ENCODE data around the gene MAP3K5.

Gene MAP3K5

DNA sequence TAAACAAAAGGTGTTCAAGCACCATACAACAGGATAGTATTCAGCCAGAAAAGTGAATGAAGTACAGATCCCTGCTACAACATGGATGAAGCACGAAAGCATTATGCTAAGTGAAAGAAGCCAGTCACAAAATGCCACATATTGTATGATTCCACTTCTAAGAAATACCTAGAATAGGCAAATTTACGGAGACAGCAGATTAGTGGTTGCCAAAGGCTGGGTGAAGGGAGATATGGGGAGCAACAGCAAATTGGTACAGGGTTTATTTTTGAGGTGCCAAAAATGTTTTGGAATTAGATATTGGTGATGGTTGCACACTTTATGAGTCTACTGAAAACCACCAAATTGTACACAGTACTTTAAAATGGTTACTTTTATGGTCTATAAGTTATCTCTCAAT is 23.2 kb downstream of the MAP3K5 start:
- DNase-seq = no peak

GRCh38 chr6:136767570-136768309 is 24.5 kb downstream of the MAP3K5 start:
- peak; percentile 53 for DNase-seq

DNA sequence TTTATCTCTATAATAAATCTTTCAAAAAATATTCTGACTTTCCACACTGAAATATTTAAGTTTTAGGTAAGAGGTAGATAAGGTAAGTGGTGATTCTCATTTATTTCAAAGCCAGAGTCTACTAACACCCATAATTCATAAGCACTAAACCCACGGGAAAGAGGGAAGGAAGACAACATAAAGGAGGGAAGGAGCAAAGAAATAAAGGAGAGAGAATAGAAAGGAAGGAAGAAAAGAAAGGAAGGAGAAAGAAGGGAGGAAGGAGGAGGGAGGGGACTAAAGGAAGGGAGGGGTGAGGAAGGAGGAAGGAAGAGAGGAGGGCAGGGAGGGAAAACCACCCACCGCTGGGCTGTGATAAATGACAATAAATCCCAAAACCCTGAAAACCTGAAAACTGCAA is 25.2 kb downstream of the MAP3K5 start:
- no peak for DNase-seq

- DNase-seq = no peak
These were observed 26.0 kb downstream of the MAP3K5 start for GRCh38 chr6:136766274-136766673.

GRCh38 chr6:136764517-136764993 is 27.7 kb downstream of the MAP3K5 start:
- peak; percentile 78 for DNase-seq

- DNase-seq = no peak
These were observed 28.4 kb downstream of the MAP3K5 start for GRCh38 chr6:136763716-136764516.

DNA sequence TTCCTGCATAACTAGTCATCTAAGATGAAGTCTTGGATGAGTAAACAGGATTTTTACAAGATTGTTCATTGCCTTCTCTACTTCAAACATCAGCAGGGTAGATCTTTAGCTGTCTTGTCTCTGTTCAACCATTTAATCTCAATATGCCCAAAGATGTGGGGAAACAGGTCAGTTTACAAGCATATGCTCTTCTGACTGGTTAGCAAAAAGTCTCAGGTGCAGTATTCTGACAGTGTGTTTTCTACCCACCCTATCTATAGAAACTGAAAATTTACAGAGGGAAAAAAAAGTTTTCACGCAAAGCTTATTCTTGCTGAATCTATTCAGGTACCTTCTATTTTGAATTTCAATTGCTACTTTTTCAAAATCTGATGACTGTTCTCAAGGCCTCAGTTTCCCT is 29.0 kb downstream of the MAP3K5 start:
- DNase-seq = no peak

GRCh38 chr6:136762022-136762975 is 30.0 kb downstream of the MAP3K5 start:
- no peak for DNase-seq

DNA sequence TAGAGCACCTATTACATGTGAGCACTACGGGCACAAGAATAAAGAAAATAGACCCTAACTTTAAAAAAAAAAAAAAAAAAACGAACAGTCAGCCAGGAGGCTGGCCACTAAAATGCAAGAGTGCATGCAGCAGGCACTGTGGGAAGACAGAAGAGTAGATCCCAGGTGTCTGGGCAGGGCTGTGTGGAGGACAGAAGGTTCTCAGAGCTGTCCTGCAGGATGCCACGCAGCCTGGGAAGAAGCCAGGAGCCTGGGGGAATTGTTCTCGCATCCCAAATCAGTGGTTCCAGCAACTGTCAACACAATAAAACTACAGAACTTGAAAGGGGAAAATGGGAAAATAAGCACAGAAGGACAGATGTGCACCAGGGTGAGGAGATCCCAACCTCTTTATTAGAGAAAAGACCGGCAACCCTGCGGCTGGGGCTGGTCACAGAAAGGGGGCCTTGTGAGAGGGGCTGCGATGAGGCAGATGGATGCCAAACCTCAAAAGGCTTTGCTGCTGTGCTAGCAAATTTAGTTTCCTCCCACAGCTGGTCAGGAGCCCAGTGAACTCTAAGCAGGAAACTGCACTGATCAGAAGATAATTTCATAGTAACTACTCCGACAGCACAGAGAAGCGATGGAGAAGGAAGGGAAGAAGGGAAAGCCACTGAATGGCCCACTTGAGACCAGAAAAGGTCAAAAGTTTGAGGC is 30.9 kb downstream of the MAP3K5 start:
- no peak for DNase-seq

DNA sequence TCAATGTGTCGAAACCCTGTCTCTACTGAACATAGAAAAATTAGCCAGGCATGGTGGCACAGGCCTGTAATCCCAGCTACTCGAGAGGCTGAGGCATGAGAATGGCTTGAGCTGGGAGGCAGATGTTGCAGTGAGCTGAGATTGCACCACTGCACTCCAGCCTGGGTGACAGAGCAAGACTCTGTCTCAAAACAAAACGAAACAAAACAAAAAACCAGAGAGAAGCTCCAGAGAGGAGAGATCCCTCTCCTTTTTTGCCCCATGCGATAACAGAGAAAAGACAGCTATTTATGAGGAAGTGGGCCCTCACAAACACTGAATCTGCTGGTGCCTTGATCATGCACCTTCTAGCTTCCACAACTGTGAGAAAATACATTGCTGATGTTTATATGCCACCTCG is 31.5 kb downstream of the MAP3K5 start:
- peak; percentile 79 for DNase-seq

DNA sequence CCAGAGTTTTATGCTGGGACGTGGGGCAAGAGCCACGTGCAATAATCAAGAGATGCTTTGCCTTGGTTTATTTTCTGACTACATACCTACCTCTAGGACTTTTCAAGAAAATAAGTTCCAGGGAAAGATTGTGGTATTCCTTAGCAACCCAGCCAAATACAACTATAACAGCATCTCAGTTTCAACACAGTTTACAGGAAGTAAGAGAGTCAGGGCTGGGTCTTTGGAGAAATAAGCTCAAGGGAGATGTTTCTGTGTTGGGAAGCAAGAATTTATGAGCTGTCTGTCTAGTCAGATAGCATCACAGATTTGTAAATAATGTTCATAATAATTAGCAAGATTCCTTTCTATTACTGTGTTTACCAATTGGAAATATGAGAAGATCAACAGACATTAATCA is 35.1 kb downstream of the MAP3K5 start:
- DNase-seq = peak; percentile 52

- no peak for DNase-seq
These were observed 37.5 kb downstream of the MAP3K5 start for GRCh38 chr6:136754820-136755219.

DNA sequence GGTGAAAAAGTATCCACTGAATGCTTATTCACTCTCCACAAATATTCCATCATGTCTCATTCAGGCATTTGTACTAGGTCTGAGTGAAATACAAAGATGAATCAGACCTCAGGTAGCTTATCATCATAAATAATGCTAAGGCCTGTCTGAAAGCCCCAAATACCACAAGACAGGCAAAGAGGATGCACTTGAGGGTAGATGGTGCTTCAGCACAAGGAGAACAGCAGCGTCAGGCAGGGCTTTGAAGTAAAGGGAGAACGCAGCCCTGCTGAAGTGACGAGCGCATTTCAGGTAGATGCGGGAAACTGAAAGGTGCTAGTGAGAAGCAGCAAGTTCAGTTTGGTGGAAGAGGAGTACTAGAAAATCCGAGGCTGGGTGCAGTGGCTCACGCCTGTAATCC is 38.7 kb downstream of the MAP3K5 start:
- no peak for DNase-seq

DNA sequence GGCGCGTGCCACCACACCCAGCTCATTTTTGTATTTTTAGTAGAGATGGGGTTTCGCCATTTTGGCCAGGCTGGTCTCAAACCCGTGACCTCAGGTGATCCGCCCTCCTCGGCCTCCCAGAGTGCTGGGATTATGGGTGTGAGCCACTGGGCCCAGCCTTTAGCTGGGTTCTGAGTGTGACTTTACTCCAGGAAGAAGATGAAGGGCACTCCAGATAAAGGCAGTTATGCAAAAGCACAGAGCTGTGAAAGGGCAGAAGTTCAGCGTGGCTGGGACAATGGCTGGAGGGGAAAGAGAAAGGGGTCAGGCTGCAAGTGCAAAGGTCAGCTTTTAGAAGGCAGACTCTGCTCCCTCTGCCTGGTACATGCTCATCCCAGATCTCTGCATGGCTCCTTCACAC is 39.7 kb downstream of the MAP3K5 start:
- DNase-seq = no peak

GRCh38 chr6:136751991-136752390 is 40.3 kb downstream of the MAP3K5 start:
- DNase-seq = no peak

DNA sequence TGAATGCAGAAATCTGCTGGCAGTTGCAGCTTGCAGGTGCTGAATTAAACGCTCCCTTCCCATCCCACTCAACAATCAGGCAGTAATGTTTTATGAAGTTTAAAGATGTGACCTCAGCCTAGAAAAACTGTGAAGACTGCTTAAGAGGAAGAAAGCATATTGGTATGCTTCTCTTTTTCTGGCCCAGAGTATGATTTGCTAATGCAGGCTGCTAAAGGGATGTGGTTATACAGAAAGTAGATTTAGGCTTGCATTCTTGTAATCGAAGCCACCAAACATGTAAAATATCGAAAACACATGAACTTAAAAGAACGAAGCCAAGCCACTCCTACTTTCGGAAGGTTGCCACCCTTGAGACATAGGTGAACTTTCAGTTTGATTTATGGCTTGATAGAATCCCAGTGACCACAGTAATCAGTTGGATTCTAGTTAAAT is 40.7 kb downstream of the MAP3K5 start:
- DNase-seq = peak; percentile 83

GRCh38 chr6:136750696-136751521 is 41.4 kb downstream of the MAP3K5 start:
- no peak for DNase-seq

GRCh38 chr6:136749359-136749997 is 42.8 kb downstream of the MAP3K5 start:
- no peak for DNase-seq

- no peak for DNase-seq
These were observed 44.8 kb downstream of the MAP3K5 start for GRCh38 chr6:136747507-136747906.

DNA sequence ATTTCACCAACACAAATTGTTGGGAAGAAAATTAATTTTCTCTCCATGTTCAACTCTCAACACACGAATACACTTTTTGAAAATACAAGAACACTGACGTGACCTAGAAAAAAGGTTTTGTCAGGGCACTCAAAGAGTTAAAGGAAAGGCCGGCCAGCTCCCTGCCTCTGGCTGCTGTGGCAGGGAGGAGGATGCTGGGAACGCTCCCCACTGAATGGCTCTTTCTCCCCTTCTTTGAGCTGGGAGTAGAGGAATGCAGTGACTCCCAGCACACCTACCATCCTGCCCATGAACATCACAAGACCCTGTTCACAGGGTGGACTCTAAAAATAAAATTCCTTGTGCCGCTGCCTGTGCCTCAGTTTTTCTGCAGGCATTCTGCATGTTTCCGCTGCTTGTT is 47.0 kb downstream of the MAP3K5 start:
- DNase-seq = no peak

DNA sequence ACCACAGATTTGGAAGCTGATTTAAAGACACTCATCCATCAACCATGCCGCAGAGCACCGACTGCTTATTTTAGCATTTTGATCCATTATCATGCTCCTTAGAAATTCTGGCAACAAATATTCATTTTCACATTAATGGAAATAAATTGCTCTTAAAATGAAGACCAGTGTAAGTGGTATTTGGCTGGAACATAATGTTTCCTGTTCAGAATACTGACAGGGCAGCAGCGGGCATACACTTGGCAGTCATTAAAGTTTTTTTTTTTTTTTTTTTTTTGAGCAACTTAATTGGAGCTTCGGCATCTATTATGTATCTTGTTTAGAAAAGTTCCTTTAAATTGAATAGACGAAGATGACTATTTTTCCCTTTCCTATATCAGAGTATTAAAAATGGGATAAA is 47.4 kb downstream of the MAP3K5 start:
- no peak for DNase-seq

Data from inflammatory macrophage treated with lipopolysaccharide for 4 hours (primary cell).